KMS-11 (cell line): ENCODE results near the gene ARFGEF3.
A peak's percentile ranks its signal among the peaks of the same experiment; 100 is the strongest.
"Not testable (repeated sequence)": the region's sequence is repeated elsewhere in the genome, so short reads cannot be mapped to it uniquely, and the experiment has no call there.

Experiments
- H2AFZ ChIP-seq: fragments of 200-600 bp; sonication (generic); 2 replicates; pipeline ENCODE4 v1.6.1; 2016; ENCODE audit warnings: antibody characterized with exemption, mixed run types, low read depth
- H3K27ac ChIP-seq: fragments of 200-600 bp; sonication (generic); 2 replicates; pipeline ENCODE4 v1.6.1; 2016; ENCODE audit warnings: mild to moderate bottlenecking, mixed run types
- H3K27me3 ChIP-seq: fragments of 200-600 bp; sonication (generic); 2 replicates; pipeline ENCODE4 v1.6.1; 2017; ENCODE audit warnings: mild to moderate bottlenecking, low read depth, mixed run types, moderate library complexity; ENCODE audit not compliant: insufficient read depth
- H3K36me3 ChIP-seq: fragments of 200-600 bp; sonication (generic); 2 replicates; pipeline ENCODE4 v1.6.1; 2017; ENCODE audit warnings: mild to moderate bottlenecking, mixed run types; ENCODE audit not compliant: insufficient read depth
- H3K4me1 ChIP-seq: fragments of 200-600 bp; sonication (generic); 2 replicates; pipeline ENCODE4 v1.6.1; 2016; ENCODE audit warnings: mild to moderate bottlenecking, low read depth, mixed run types; ENCODE audit not compliant: poor library complexity, severe bottlenecking
- H3K4me2 ChIP-seq: fragments of 200-600 bp; sonication (generic); 2 replicates; pipeline ENCODE4 v1.7.0; 2016; ENCODE audit warnings: mild to moderate bottlenecking, mixed run types
- H3K4me3 ChIP-seq: fragments of 200-600 bp; sonication (generic); IDR thresholded peaks from 2 replicates; pipeline ENCODE4 v1.6.1; 2017; ENCODE audit warnings: low read depth, low read length, mixed read lengths; ENCODE audit not compliant: insufficient read depth
- H3K79me2 ChIP-seq: fragments of 200-600 bp; sonication (generic); 2 replicates; pipeline ENCODE4 v1.6.1; 2016; ENCODE audit warnings: low read depth, mixed run types; ENCODE audit not compliant: insufficient read depth
- H3K9ac ChIP-seq: fragments of 200-600 bp; sonication (generic); 2 replicates; pipeline ENCODE4 v1.6.1; 2016; ENCODE audit warnings: mild to moderate bottlenecking, mixed run types
- H4K20me1 ChIP-seq: fragments of 200-600 bp; sonication (generic); 2 replicates; pipeline ENCODE4 v1.6.1; 2016; ENCODE audit warnings: mild to moderate bottlenecking, mixed run types; ENCODE audit not compliant: insufficient read depth
- CTCF ChIP-seq: fragments of 200-600 bp; sonication (generic); conservative IDR thresholded peaks from 2 replicates; pipeline ENCODE4 v1.6.1; 2017; ENCODE audit warnings: low read depth, mild to moderate bottlenecking, antibody characterized with exemption, low read length, moderate library complexity, mixed read lengths

The ARFGEF3 gene

DNA sequence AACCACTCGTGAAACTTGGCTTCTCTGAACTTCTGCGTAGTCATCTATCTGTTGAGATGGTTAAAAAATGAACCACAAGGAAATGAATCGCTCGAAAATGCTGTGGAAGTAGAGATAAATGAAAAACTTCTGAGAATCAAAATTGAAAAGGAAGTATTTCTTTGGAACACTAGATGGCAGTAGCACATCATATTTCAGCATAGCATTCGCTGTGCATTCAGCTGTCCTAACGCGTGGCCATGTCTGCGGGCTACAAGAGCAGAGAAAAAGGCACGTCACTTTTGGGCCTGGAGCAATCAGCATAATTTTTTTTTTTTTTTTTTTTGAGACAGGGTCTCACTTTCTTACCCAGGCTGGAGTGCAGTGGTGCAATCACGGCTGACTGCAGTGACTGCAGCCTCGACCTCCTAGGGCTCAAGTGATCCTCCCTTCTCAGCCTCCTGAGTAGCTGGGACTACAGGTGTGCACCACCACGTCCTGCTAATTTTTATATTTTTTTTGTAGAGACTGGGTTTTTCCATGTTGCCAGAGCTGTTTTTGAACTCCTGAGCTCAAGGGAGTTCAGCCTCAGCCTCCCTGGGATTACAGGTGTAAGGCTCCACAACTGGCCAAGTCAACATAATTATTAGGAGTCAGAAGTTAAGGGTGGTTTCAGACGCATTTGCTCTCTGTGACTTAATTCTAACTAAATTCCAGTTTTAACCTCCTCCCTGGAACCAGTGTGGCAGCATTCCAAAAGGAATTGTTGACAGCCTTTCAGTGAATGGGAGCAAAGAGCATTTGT is 45.7 kb upstream of the ARFGEF3 start:
- no peaks in the 10 kb centered on the region for H4K20me1 ChIP-seq
- H2AFZ ChIP-seq: no peak overlapping the region
- no peaks in the 10 kb centered on the region for H3K36me3 ChIP-seq
- H3K9ac ChIP-seq: no peak overlapping the region
- no peaks in the 10 kb centered on the region for H3K79me2 ChIP-seq
- no peak overlapping the region for H3K4me3 ChIP-seq
- peak; percentile 86 for TF ChIP-seq CTCF
- H3K27ac ChIP-seq: no peak overlapping the region
- no peaks in the 10 kb centered on the region for H3K27me3 ChIP-seq
- peak overlapping the region; percentile 29; the same call in 1 of the 2 replicates for H3K4me2 ChIP-seq
- peaks cover 5% of the 10 kb centered on the region for H3K4me1 ChIP-seq

DNA sequence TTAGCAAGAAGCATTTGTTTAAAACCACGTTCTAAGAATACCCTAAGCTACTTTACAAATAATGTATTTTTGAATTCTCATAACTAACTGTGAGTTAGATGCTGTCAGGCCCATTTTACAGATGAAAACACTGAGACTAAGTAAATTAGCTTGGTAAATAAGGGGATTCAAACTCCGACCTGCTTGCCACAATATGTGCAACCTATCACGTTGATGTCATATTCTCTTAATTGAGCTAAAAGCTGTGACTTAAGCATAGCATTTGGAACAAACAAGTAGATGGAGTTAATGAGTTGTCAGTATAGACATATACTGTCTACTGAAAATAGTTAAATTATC is 45.1 kb upstream of the ARFGEF3 start:
- Histone ChIP-seq H3K79me2 (no peaks in the 10 kb centered on the region), H3K9ac (no peak overlapping the region), H3K36me3 (no peaks in the 10 kb centered on the region), H3K4me3 (no peak overlapping the region), H4K20me1 (no peaks in the 10 kb centered on the region), H3K4me1 (peaks cover 5% of the 10 kb centered on the region), H3K27ac (no peak overlapping the region), H2AFZ (no peak overlapping the region), H3K27me3 (no peaks in the 10 kb centered on the region), H3K4me2 (no peak overlapping the region)
- no peak for TF ChIP-seq CTCF

- peaks cover 5% of the 10 kb centered on the region for H3K4me1 ChIP-seq
- no peak overlapping the region for H3K27ac ChIP-seq
- no peaks in the 10 kb centered on the region for H3K36me3 ChIP-seq
- no peak overlapping the region for H3K4me3 ChIP-seq
- no peaks in the 10 kb centered on the region for H4K20me1 ChIP-seq
- TF ChIP-seq CTCF: no peak
- H3K79me2 ChIP-seq: no peaks in the 10 kb centered on the region
- no peak overlapping the region for H3K9ac ChIP-seq
- H3K4me2 ChIP-seq: no peak overlapping the region
- H2AFZ ChIP-seq: no peak overlapping the region
- no peaks in the 10 kb centered on the region for H3K27me3 ChIP-seq
Observed at GRCh38 chr6:138117376-138117914, 44.3 kb upstream of the ARFGEF3 start.

GRCh38 chr6:138119229-138119628 is 42.5 kb upstream of the ARFGEF3 start:
- H3K4me2 ChIP-seq, H4K20me1 ChIP-seq, H2AFZ ChIP-seq, H3K27ac ChIP-seq, H3K79me2 ChIP-seq, H3K4me3 ChIP-seq, H3K9ac ChIP-seq, H3K4me1 ChIP-seq, H3K36me3 ChIP-seq, H3K27me3 ChIP-seq: not testable (repeated sequence)

DNA sequence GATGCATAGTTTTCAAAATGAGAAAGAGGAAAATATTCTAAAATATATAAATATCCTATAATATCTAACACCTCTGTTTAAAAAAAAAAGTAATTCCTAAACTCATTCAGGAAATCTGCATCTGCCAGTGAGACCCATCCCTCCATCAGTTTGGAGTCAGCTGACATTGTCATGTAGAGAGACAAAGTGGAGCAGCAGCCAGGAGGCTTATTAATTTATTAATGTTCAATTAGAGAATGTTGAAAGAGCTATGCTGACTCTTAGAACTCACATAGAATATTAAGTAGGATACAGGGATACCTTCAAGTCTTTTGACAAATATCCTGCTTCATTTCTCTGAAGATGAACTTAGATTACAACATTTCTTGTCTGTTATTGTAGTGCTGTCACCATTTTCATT is 41.8 kb upstream of the ARFGEF3 start:
- no peak for TF ChIP-seq CTCF
- Histone ChIP-seq H3K27me3 (no peaks in the 10 kb centered on the region), H3K4me1 (peaks cover 5% of the 10 kb centered on the region), H3K27ac (no peak overlapping the region), H3K9ac (no peak overlapping the region), H3K36me3 (no peaks in the 10 kb centered on the region), H3K4me3 (no peak overlapping the region), H2AFZ (no peak overlapping the region), H3K4me2 (no peak overlapping the region), H3K79me2 (no peaks in the 10 kb centered on the region), H4K20me1 (no peaks in the 10 kb centered on the region)
